ENCODE measurements around the gene CLEC18C.

- TF ChIP-seq GATA3 (IDR thresholded peaks at IDR 0.05; ENCODE audit: low read depth, low read length) (no peak), GATA2 (IDR thresholded peaks at IDR 0.05; ENCODE audit: low read depth, low read length) (no peak)
Observed at GRCh38 chr16:70156207-70156978, 17.2 kb upstream of the CLEC18C start.
